GM18873 (cell line): ENCODE data around the gene MAP3K10.

Source experiments
- ATAC-seq: cut with Tn5 transposase; IDR thresholded peaks from one replicate; pipeline ENCODE4 v1.9.1; 2021; ENCODE audit warnings: mild to moderate bottlenecking, moderate library complexity, moderate number of reproducible peaks; ENCODE audit not compliant: unreplicated experiment, low FRiP score

MAP3K10 gene

DNA sequence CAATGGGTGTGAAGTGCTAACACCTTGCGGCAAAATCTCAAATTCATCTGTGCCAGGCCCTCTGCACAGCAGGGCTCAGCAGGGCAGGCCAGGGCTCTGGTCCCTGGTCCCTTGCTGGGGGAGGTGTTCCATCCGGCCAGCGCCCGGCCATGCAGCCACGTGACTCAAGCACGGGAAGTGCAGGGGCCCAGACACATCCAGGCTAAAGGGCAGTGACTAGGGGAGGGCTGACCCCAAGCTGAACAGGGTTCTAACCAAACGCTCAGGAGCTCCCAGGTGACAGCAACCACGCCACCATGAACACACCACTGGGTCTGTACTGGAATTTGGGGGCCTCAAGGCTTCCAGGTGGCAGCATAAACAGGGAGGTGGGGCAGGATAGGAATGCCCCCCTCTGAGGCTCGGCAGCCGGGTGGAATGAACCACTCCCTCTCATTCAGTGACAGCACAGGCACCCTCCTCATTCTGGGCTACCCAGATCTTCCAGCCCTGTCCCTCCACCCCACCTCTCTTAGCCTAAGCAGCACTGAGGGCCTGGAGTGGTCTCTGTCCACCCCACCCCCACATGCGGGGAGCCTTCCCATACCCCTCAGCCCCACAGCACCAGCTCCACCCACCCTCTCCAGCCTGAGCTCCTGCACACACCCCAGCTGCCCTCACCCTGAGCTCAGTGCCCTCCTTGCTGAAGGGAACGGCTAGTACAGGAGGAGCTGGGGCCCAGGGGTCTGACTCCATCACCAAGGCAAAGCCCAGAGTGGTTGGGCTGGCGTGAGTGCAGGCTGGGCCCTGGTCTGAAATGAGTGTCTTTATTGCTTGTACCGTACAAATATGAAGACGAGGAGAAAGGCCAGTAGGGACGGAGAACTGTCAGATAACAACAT is 40.6 kb downstream of the MAP3K10 start:
- ATAC-seq: no peak

- ATAC-seq: no peak
Measured at GRCh38 chr19:40232479-40232878, 41.3 kb downstream of the MAP3K10 start.

DNA sequence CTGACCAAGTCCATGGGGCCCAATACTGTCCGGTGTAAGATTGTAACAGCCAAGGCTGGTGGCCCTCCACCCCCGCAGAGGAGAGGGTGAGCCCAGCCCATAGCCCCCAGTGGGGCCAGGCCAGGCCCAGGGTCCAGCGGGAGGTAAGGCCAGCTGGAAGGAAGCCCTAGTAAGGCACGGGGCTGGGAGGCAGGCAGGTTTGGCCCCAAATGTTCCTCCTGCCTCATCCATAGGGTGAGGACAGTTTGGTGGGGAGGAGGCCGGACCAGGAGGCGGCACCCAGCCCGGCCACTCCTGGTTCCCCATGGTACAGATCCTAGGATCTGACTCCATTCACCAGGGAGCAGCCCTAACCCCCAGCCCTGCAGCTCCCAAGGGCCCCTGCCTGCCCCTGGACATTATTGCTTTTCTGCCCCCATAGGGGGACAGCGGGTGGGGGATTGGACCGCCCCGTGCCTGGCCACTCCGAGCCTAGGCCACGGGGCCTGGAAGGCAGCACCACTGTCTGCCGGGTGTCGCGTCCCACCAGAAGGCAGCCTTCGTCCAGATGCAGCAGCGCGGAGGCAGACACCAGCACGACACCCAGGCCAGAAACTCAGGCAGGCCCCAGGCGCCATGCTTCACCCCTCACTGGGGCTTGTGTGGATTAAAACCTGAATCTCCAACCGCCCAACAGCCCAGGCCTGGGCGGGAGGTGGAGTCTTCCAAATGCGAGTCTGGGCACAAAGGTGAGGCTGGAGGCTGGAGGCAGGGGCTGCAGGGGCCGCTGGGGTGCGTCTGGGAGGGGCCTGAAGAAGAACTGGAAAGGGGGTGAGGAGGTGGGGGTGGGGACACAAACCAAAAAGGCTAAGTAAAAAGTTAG is 42.0 kb downstream of the MAP3K10 start:
- no peak for ATAC-seq

- no peak for ATAC-seq
Measured at GRCh38 chr19:40233811-40234389, 42.7 kb downstream of the MAP3K10 start.

DNA sequence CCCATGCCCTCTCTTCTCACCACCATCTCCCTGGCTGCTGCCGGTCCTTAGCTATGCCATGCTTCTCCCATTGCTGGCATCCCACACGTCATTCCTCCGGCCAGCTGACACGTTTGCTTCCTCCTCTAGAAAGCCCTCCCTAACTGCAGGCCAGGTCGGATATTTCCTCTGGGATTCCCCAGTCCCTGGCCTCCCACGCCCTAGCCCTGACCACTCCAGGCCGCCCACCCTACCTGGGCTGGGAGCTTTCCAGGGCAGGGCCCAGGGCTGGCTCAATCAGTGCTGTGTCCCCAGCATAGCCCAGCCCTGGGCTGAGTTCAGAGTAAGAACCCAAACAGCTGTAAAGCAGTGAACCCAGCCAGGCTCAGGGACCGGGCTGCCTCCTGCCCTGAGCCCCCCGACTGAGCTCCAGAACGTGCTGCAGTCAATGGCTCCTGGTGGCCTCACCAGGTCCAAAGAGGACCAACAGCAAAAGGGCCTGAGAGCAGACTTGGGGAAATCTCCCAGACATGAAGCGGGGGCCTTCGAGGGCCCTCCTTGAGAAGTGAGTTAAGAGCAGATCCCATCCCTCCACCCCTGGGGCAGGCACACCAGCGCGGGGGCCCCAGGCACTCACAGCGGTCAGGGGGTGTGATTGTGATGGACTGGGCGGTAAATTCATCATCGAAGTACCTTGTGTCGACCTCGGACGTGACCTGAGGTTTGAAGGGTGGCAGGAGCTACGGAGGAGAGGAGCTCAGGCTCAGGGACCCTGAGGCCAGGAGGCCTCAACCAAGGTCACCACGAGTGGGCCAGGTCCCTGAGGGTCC is 43.4 kb downstream of the MAP3K10 start:
- no peak for ATAC-seq

GRCh38 chr19:40235238-40236025 is 44.2 kb downstream of the MAP3K10 start:
- no peak for ATAC-seq

- ATAC-seq: no peak
Measured at GRCh38 chr19:40236026-40236355, 44.8 kb downstream of the MAP3K10 start.

- no peak for ATAC-seq
Measured at GRCh38 chr19:40236366-40236765, 45.1 kb downstream of the MAP3K10 start.

- ATAC-seq: no peak
Measured at GRCh38 chr19:40237791-40238190, 46.6 kb downstream of the MAP3K10 start.

- ATAC-seq: no peak
Measured at GRCh38 chr19:40238775-40239174, 47.5 kb downstream of the MAP3K10 start.

GRCh38 chr19:40239415-40240226 is 48.4 kb downstream of the MAP3K10 start:
- no peak for ATAC-seq

DNA sequence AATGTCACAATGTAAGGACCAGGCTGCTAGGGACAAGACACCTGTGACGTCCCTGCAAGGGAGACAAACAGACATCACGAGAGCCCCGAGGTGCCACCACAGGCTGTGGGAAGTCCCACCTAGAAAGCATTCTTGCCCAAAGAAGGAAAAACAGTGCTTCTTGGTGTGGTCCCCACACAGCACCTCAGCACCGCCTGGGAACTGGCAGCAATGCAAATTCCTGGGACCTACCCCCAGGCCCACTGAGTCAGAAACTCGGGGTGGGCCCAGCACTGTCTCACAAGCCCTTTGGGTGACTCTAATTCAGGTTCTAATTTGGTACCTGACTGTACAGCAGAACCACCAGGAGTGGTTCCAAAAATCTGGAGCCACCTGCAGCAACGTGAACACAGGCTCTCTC is 49.1 kb downstream of the MAP3K10 start:
- ATAC-seq: no peak

DNA sequence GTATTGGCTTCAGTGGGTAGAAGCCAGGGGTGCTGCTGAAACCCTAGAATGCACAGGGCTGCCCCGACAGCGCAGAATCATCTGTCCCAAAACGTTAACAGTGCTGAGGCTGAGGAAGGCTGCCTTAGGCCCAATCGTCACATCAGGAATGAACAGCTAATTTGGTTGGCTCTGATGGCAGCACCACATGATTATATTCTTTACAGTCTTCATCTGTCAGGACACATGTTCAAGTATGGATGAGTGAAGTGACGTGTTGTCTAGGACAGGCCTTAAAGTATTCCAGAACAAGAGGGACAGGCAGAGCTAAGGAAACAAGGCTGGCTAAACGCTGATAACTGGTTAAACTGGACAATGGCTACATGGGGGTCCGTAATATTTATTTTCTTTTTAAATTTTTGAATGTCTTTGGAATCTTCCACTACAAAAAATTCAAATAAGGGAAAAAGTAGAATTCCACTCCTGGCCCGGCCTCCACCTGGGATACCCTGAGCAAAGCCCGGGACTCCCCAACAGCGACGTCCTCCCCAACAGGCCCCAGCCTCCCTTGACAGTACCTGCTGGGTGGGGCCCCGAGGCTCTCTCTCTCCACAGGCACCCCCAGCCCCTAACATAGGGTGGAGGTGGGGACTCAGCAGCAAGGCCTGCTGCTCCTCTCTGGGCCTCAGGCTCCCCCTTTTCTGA is 50.0 kb downstream of the MAP3K10 start:
- ATAC-seq: no peak

- ATAC-seq: no peak
Measured at GRCh38 chr19:40241809-40242384, 50.7 kb downstream of the MAP3K10 start.

DNA sequence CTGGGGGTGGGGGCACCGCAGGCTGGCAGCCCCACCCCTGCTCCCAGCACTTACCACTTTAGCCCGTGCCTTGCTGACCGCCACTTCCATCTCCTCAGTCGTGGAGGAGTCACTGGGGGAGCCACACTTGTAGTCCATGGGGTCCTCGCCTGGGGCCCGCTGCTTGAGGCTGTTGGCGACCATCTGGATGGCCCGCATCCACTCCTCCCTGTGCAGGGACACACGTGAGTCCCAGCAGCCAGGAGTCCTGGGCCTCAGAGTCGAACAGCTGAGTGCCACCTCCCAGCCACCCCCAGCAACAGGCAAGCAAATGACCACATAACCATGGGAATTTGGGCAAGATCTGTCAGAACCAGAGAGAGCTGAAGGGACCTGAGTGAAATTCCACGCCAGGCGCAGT is 51.3 kb downstream of the MAP3K10 start:
- no peak for ATAC-seq

GRCh38 chr19:40243181-40243580 is 52.0 kb downstream of the MAP3K10 start:
- no peak for ATAC-seq

GRCh38 chr19:40244579-40245317 is 53.5 kb downstream of the MAP3K10 start:
- no peak for ATAC-seq
